GM04504 (cell line): ENCODE results near the gene THADA.
A peak's percentile ranks its signal among the peaks of the same experiment; 100 is the strongest.

ENCODE experiments used
- DNase-seq: peaks from one replicate; pipeline ENCODE4 v3.0.0-alpha.2; 2012; ENCODE audit warnings: low read depth

The THADA gene

DNA sequence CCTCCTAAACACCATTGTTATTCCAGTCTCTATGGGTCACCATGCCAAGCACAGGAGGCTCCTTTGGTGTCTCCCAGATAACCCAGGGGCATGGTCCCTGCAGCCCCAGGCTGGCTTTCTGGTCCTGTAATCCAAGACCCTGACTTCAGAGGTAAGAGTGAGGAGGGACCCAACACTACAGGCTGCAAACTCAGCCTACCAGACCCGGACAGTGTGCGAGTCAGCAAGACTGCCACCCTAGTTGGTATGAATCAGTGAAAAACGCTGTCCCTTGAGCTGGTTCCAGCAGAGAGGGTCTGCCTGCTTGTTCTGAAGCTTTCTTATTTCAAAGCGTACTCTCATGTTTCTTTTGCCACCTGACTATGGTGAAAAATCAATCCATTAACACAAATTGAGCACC, 321.8 kb downstream of the THADA start:
- DNase-seq: no peak

GRCh38 chr2:43273529-43273928, 322.3 kb downstream of the THADA start:
- no peak for DNase-seq

DNA sequence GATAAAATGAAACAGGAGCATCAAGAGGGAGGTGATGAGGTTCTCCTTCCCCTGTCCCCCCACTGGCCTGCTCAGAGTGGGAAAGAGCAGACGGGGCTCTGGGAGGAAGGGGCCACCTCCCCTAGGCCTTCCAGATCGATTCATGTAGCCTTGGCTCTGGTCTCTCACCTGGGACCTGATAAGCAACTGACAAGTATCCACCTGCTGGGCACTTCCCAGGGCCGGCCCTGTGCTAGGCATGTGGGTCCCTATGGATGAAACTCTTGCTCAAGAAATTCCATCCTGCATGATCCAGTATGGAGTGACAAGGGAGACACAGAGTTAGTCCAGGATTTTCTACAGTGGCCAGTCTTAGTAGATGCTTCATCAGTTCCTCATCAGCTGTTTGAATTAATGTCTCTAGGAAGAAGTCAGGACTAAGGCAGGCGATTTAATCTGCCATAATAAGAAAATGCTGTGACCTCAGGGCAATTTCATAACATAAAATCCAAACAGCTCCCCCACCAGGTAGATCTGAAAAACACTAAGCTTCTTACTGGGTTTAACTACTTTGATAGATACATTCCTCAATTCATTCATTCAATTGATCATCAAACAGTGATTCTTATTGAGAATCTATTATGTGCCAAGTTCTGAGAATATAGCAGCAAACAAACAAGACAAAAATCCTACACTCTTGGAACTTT, 324.8 kb downstream of the THADA start:
- no peak for DNase-seq

DNA sequence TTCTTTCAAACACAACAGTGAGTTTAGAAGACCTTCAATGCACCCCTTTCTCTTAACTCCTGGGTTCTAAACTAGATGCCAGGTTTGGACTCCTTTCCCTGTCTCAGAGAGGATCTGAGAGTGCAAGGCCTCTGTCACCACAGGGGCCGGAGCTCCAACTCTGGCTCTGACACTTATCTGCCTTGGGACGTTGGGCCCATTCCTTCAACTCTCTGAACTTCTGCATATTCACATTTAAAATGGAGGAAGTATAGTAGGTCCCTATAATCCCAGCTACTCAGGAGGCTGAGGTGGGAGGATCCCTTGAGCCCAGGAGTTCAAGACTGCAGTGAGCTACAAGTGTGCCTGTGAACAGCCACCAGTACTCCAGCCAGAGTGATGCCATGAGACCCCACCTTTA, 325.4 kb downstream of the THADA start:
- no peak for DNase-seq

DNA sequence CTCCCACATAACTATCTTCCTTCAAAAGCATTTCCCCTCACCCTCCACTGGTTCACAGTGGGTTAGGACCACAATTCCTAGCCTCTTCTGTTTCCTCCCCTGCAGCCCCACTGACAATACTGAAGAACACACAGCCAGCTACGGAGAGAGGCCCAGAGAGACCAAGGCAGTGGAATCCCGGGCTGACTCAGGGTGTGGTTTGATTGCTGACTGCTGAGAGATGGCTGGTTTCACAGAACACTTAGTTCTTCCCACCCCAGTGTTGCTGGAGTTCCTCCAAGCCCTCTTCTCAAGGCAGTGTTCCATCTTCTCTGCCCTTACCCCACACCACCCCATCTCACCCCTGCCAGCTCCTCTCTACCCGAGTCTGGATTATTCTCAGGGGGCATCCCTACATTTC, 326.1 kb downstream of the THADA start:
- peak; percentile 64 for DNase-seq

GRCh38 chr2:43269074-43269572, 326.7 kb downstream of the THADA start:
- DNase-seq: peak; percentile 95

DNA sequence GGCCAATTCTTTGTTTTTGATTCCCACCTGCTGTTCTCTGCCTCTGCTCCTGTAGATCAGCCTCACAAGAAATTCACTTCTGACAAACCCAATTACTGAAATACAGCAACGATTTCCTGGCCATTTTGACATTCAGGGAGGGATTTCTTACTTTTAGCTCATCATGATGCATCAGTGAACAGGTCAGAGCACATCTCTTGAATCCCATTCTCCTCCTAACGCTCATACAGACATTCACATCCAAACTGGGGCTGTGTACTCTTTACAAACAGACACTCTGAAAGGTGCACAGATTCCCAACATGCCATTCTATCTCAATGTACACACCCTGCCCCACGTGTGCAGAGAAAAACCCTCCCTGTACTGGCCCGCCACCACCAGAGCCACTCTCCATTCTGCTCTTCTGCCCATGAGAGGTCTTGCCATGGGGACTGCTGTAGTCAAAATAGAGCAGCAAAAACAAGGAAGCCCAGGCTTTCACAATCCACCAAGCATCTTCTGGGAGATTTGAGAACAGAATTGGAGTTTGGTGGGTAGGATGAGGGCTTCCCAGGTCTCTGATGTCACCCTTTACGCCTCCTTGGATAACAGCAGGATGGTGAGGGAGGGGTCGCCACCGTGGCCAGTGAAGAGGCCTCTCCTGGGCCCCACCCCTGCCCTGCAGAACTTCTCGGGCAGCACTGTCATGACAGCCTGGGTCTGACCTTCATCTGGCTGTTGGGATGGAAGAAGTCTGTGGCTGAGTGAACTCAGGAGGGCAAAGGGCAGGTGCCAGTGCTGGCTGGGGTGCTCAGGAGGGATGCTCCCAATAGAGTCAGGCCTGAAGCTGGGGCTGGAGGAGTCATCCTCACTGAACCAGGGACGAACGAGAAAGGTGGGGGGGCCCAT, 327.5 kb downstream of the THADA start:
- DNase-seq: no peak

GRCh38 chr2:43267381-43267780, 328.5 kb downstream of the THADA start:
- no peak for DNase-seq

DNA sequence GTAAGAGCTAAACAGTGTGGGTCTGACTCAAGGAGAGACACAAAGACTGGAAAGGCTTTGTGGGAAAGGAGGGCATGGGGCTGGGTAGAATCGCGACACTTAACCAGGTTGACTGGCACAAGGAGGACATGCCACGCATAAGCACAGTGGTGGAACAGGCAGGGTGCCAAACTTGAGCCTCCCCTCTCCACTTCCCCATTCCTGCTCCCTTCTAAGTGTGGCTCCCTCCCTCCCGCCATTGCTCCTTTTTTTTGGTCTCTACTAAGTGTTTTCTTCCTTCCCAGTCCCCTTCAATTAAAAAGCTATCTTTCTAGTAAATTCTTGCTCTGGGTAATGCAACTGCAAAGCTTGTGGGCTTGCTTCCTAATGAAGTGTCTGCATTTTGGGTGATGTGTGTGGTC, 329.1 kb downstream of the THADA start:
- no peak for DNase-seq

GRCh38 chr2:43265421-43265820, 330.4 kb downstream of the THADA start:
- no peak for DNase-seq

DNA sequence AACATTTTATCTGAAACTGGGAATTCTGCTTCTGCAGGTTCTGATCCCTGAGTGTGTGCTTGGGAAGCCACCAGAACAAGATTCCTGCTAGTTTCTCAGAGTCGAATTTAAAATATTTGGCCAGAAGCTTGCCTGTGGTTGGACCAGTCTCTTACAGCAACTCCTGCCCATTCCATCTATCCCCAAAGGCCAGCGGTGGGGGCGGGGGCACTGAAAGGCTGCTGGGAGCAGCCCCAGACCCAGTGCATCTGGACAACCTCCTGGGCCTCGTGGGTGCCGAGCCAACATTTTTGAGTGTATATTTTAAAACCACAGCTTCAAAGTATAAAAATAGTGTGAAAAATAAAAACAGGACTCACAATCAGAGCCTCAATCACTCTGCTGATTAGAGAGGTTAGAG, 330.8 kb downstream of the THADA start:
- no peak for DNase-seq

GRCh38 chr2:43262951-43263350, 332.9 kb downstream of the THADA start:
- DNase-seq: no peak

DNA sequence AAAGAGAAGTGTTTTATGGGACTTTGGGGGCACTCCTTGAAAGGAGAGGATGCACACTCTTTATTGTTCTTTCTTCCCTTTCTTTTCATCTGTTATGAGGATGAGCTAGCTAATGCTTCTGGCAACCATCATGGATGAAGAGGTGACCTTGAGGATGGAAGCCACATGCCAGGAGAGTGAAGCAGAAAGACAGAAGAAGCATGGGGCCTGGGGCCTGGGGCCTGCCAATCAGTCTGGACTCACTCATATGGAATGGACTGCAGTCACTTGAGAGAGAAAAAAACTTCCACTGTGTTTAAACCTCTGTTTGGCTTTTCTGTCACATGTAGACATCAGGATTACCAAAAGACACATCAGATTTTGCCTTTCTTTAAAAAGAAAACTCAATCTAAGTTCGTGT, 333.6 kb downstream of the THADA start:
- no peak for DNase-seq

DNA sequence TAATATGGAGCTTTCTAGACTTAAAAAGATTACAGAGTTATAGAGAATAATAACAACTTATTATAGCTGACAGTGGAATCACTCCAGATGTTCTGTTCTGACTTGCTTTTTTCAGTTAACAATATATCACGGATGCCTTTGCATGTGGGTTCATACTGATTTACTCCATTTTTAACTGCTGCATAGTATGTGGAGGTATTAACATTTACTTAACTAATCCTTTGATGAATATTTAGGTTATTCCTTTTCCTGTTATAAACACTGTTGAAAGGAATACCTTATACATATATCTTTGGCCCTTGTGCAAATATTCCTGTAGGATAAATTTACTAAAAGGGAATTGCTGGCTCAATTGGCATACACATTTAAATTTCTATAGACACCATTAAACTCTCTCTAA, 336.3 kb downstream of the THADA start:
- DNase-seq: no peak

- DNase-seq: no peak
Measured at GRCh38 chr2:43258547-43259156, 337.2 kb downstream of the THADA start.

GRCh38 chr2:43255296-43255910, 340.4 kb downstream of the THADA start:
- no peak for DNase-seq

DNA sequence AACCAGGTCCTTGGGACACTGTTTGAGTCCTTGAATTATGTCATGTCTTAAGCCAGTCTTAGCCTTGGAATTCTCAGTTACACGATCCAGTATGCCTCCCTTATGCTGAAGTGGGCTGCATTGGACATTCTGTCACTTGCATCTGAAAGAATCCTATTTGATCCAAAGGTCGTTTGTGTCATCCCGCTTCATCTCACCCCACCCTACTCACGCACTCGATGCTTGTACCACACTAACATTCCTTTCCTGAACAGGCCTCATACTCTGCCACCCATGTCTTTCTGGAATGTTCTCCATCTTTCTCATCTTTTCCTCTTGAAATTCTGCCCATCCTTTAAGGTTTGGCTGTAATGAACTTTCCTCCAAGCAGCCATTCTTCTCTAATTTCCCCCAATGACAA, 341.5 kb downstream of the THADA start:
- no peak for DNase-seq

DNA sequence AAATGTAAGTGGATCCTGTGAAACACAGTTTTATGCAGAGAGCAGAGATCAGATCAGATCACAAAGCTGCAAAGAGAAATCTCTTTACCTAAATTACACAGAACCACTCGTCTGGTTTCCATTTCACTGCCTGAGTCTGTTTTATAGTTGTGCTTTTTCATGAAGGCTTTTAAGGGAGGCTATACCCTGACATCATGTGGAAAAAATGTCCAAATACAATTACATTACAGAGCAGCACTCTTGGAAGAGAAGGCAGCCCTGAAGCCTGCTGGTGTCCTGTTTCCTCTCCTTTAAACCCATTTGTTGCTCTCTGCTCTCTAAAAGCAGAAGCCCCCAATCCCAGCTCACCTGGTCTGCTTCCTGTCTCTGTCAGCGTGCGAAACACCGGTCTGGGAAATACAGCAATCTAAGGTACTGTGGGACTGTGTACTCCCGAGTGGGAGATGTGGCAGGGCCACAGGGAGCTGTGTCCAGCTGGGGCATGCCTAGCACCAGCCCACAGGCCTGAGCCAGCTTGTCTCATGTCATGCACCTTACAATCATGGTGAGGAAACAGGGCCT, 344.6 kb downstream of the THADA start:
- peak; percentile 56 for DNase-seq

DNA sequence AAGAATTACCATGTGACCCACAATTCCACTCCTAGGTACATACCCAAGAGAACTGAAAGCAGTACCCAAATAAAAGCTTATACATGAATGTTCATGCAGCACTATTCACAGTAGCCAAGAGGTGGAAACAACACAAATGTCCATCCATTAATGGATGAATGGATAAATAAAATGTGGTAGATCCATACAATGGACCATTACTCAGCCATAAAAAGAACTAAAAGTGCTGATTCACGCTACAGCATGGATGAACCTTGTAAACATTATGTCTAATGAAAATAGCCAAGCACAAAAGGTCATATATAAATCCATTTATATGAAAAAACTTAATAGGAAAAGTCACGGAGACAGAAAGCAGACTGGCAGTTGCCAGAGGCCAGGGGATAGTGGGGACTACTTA, 345.8 kb downstream of the THADA start:
- no peak for DNase-seq

GRCh38 chr2:43248621-43249020, 347.2 kb downstream of the THADA start:
- no peak for DNase-seq

GRCh38 chr2:43246641-43247040, 349.2 kb downstream of the THADA start:
- no peak for DNase-seq

GRCh38 chr2:43241558-43241957, 354.3 kb downstream of the THADA start:
- DNase-seq: no peak
